Esophagus squamous epithelium (tissue), 4 donors: Measurements from ENCODE around the gene TRIM69.

Source experiments
- CTCF ChIP-seq, 6 experiments: fragments of 450-650 bp in 4 of 6; fragments of 200-600 bp in 2 of 6; sonication (generic) in 2 of 6; IDR thresholded peaks; one replicate each; pipeline ENCODE4 v1.5.1; 2016 to 2019; ENCODE audit warnings: antibody characterized with exemption in 6 of 6, mild to moderate bottlenecking in 4 of 6, moderate library complexity in 4 of 6
- POLR2A ChIP-seq, 4 donors: fragments of 450-650 bp; IDR thresholded peaks; one replicate each; pipeline ENCODE4 v1.6.1; 2017; ENCODE audit warnings: antibody characterized with exemption in 4 of 4, mild to moderate bottlenecking in 4 of 4, moderate library complexity in 3 of 4

- TF ChIP-seq CTCF (IDR thresholded peaks at IDR 0.05) = peak in 3 of 6 experiments; percentile 6 to 16 (median 10)
- no peak for TF ChIP-seq POLR2A (IDR thresholded peaks at IDR 0.05)
Observed at GRCh38 chr15:44710236-44711095, 25.9 kb upstream of the TRIM69 start.
